ENCODE results near the gene GULP1. TPM values are rescaled to one million over a fixed set of nuclear protein-coding genes. Genes with fewer than 3 reads are reported as not detected.
"Not testable (repeated sequence)": the region's sequence is repeated elsewhere in the genome, so short reads cannot be mapped to it uniquely, and the experiment has no call there.

Gene GULP1
- total RNA-seq, 3 donors from 2014 or later = 9.0 to 35.7 (median 15.1) TPM

GRCh38 chr2:188606596-188606995 lies 314.9 kb downstream of the GULP1 start:
- H3K4me3 ChIP-seq; intact Hi-C loops (cut with DNase I, micrococcal nuclease): not testable (repeated sequence)

DNA sequence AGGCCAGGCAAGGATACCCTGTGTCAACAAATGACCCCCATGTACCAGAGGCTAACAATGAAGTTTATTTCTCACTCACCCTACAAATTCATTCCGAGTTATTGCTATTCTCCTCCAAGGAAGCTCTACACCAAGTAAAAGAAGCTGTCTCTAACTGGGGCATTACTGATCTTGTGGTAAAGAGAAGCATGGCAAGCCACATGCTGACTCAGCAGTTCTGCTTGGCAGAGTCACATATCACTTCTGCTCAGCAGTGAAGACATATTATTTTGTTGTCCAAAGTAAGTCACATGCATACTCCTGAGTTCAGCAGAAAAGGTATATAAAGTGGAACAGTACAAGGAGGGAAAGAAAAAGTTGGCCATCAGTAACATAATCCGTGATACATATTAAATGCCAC lies 315.8 kb downstream of the GULP1 start:
- DNase-seq (no peak), ATAC-seq (no peak)
- Histone ChIP-seq H3K4me1 (ENCODE audit: low read depth) (no peaks in the 10 kb centered on the region), H3K9me3 (no peaks in the 10 kb centered on the region), H3K4me3 (no peak overlapping the region), H3K36me3 (ENCODE audit: low read depth) (no peaks in the 10 kb centered on the region)
- TF ChIP-seq, protein P1, sequence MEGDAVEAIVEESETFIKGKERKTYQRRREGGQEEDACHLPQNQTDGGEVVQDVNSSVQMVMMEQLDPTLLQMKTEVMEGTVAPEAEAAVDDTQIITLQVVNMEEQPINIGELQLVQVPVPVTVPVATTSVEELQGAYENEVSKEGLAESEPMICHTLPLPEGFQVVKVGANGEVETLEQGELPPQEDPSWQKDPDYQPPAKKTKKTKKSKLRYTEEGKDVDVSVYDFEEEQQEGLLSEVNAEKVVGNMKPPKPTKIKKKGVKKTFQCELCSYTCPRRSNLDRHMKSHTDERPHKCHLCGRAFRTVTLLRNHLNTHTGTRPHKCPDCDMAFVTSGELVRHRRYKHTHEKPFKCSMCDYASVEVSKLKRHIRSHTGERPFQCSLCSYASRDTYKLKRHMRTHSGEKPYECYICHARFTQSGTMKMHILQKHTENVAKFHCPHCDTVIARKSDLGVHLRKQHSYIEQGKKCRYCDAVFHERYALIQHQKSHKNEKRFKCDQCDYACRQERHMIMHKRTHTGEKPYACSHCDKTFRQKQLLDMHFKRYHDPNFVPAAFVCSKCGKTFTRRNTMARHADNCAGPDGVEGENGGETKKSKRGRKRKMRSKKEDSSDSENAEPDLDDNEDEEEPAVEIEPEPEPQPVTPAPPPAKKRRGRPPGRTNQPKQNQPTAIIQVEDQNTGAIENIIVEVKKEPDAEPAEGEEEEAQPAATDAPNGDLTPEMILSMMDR (IDR thresholded peaks at IDR 0.05) = no peak
- intact Hi-C loops (cut with DNase I, micrococcal nuclease) = no loop called here

More at GRCh38 chr2:188606596-188606995, 314.9 kb downstream of the GULP1 start:
- not testable (repeated sequence) for H3K4me1 ChIP-seq (ENCODE audit: low read depth); H3K9me3 ChIP-seq; H3K36me3 ChIP-seq (ENCODE audit: low read depth); ATAC-seq; DNase-seq

GRCh38 chr2:188609321-188610049 lies 317.8 kb downstream of the GULP1 start:
- no peaks in the 10 kb centered on the region for H3K4me1 ChIP-seq (ENCODE audit: low read depth)
- TF ChIP-seq, protein P1 (IDR thresholded peaks at IDR 0.05) = no peak
- intact Hi-C loops (cut with DNase I, micrococcal nuclease) = no loop called here
- H3K9me3 ChIP-seq = no peaks in the 10 kb centered on the region
- no peaks in the 10 kb centered on the region for H3K36me3 ChIP-seq (ENCODE audit: low read depth)
- no peak overlapping the region for H3K4me3 ChIP-seq
- ATAC-seq (no peak), DNase-seq (no peak)

DNA sequence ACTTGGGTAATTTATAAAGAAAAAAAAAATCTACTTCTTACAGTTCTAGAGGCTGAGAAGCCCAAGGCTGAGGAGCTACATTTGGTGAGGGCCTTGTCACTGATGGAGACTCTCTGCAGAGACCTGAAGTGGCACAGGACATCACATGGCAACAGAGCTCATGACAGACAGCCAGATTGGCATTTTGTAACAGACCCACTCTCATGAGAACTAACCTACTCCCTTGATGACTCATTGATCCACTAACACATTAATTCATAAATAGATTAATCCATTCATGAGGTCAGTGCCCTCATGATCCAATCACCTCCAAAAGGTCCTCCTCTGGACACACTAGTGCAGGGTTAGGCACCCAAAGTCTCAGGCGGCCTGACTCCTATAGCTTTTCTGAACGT lies 318.4 kb downstream of the GULP1 start:
- intact Hi-C loops (cut with DNase I, micrococcal nuclease) = no loop called here
- DNase-seq (no peak), ATAC-seq (no peak)
- TF ChIP-seq, protein P1 (IDR thresholded peaks at IDR 0.05) = no peak
- Histone ChIP-seq H3K36me3 (ENCODE audit: low read depth) (no peaks in the 10 kb centered on the region), H3K9me3 (no peaks in the 10 kb centered on the region), H3K4me3 (no peak overlapping the region), H3K4me1 (ENCODE audit: low read depth) (no peaks in the 10 kb centered on the region)

DNA sequence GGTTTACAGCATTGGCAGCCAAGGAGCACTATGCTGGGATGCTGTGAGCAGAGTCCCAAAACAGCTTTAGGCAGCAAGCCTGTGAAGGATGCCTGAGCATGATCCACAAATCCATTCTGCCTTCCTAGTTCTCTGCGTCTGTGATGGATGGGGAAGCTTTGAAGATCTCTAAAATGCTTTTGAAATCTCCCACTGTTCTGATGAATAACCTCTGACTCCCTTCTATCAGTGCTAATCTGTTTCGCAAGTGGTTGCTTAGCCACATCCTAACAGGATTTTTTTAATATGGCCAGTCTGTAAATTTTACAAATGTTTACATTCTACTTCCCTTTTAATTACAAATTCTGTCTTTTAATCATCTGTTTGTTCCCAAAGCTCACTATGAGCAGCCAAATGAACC lies 319.2 kb downstream of the GULP1 start:
- Histone ChIP-seq H3K9me3 (no peaks in the 10 kb centered on the region), H3K36me3 (ENCODE audit: low read depth) (no peaks in the 10 kb centered on the region), H3K4me3 (no peak overlapping the region), H3K4me1 (ENCODE audit: low read depth) (no peaks in the 10 kb centered on the region)
- DNase-seq (no peak), ATAC-seq (no peak)
- intact Hi-C loops (cut with DNase I, micrococcal nuclease) = no loop called here
- TF ChIP-seq, protein P1 (IDR thresholded peaks at IDR 0.05) = no peak

DNA sequence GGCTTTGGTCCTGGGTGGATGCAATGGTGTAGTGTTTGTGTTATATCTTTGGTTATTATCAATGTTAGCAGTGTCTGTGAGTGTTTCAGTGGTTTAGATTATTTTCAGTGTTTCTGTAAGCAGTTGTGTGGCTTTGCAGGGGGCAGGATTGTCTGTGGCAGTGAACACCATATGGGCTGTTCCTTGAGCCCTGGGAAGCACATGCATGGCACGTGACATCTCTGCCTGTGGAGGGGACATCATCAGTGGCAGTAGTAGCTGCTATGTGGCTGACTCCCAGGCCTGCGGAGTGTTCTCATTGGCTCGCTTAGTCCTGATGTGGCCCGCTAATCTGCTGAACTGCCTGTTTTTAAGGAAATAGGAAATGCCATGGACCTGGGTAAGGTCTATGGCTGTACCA lies 327.5 kb downstream of the GULP1 start:
- Histone ChIP-seq H3K4me1 (ENCODE audit: low read depth) (no peaks in the 10 kb centered on the region), H3K9me3 (no peaks in the 10 kb centered on the region), H3K4me3 (no peak overlapping the region), H3K36me3 (ENCODE audit: low read depth) (no peaks in the 10 kb centered on the region)
- intact Hi-C loops (cut with DNase I, micrococcal nuclease) = no loop called here
- no peak for DNase-seq
- TF ChIP-seq, protein P1 (IDR thresholded peaks at IDR 0.05) = no peak
- no peak for ATAC-seq
